Smooth muscle cell (in vitro differentiated cells): ENCODE data around the gene TAB3. TPM values are rescaled to one million over a fixed set of nuclear protein-coding genes. Genes with fewer than 3 reads are reported as not detected.

Experiments used
- DNase-seq: peaks from one replicate; lab custom pipeline; 2025; ENCODE audit not compliant: unreplicated experiment; lab: John Stamatoyannopoulos, UW
- H2AFZ ChIP-seq: fragments of 200-600 bp; sonication (generic); 2 replicates; pipeline ENCODE4 v1.6.0; 2016; ENCODE audit warnings: antibody characterized with exemption, low read depth, mild to moderate bottlenecking
- H3F3A ChIP-seq: fragments of 200-600 bp; sonication (generic); 2 replicates; pipeline ENCODE4 v1.6.0; 2017; ENCODE audit warnings: antibody characterized with exemption, low read depth
- H3K27ac ChIP-seq: fragments of 200-600 bp; sonication (generic); 2 replicates; pipeline ENCODE4 v1.5.1; 2016; ENCODE audit warnings: low read depth, mild to moderate bottlenecking
- H3K27me3 ChIP-seq: fragments of 200-600 bp; sonication (generic); 2 replicates; pipeline ENCODE4 v1.6.1; 2016; ENCODE audit warnings: low read depth, mild to moderate bottlenecking
- H3K36me3 ChIP-seq: fragments of 200-600 bp; sonication (generic); 2 replicates; pipeline ENCODE4 v1.5.1; 2016; ENCODE audit warnings: low read depth
- H3K4me1 ChIP-seq: fragments of 200-600 bp; sonication (generic); 2 replicates; pipeline ENCODE4 v1.5.1; 2016; ENCODE audit warnings: low read depth
- H3K4me2 ChIP-seq: fragments of 200-600 bp; sonication (generic); 2 replicates; pipeline ENCODE4 v1.6.0; 2016; ENCODE audit warnings: mild to moderate bottlenecking
- H3K4me3 ChIP-seq: fragments of 200-600 bp; sonication (generic); 2 replicates; pipeline ENCODE4 v1.5.1; 2016; ENCODE audit warnings: mild to moderate bottlenecking
- H3K79me2 ChIP-seq: fragments of 200-600 bp; sonication (generic); 2 replicates; pipeline ENCODE4 v1.6.0; 2016; ENCODE audit warnings: low read depth, mild to moderate bottlenecking
- H3K9ac ChIP-seq: fragments of 200-600 bp; sonication (generic); 2 replicates; pipeline ENCODE4 v1.6.0; 2016; ENCODE audit warnings: low read depth
- H3K9me3 ChIP-seq: fragments of 200-600 bp; sonication (generic); replicated peaks from 2 replicates; pipeline ENCODE4 v1.5.1; 2016; ENCODE audit warnings: low read depth
- H4K20me1 ChIP-seq: fragments of 200-600 bp; sonication (generic); 2 replicates; pipeline ENCODE4 v1.6.0; 2016; ENCODE audit warnings: low read depth
- WGBS: methylation state at CpG from one replicate; pipeline ENCODE4 v1.1.7; 2016; ENCODE audit warnings: low lambda C conversion rate; 5-methylcytosine and 5-hydroxymethylcytosine counted together
- polyA plus RNA-seq: library from polyadenylated mRNA; unstranded; fragments of >200 nt; fragmentation: Nextera tagmentation; extraction: Ambion mirVana; gene quantifications from 2 replicates; pipeline ENCODE4 v1.2.1, GENCODE V29; 2016
- total RNA-seq: library from RNA; depleted of rRNA; stranded (reverse); fragments of >200 nt; gene quantifications from 2 replicates; pipeline ENCODE4 v1.2.3, GENCODE V29; 2014
- TF ChIP-seq, protein P1 (sequence below): fragments of 200-600 bp; sonication (generic); IDR thresholded peaks from 2 replicates; pipeline ENCODE4 v1.5.1; 2017; ENCODE audit warnings: borderline replicate concordance, mild to moderate bottlenecking, antibody characterized with exemption; ENCODE audit not compliant: insufficient read depth, poor library complexity, severe bottlenecking

The TAB3 gene
- total and polyA plus RNA-seq, 2 experiments from 2014 or later, result 4.8 to 31.9 TPM

DNA sequence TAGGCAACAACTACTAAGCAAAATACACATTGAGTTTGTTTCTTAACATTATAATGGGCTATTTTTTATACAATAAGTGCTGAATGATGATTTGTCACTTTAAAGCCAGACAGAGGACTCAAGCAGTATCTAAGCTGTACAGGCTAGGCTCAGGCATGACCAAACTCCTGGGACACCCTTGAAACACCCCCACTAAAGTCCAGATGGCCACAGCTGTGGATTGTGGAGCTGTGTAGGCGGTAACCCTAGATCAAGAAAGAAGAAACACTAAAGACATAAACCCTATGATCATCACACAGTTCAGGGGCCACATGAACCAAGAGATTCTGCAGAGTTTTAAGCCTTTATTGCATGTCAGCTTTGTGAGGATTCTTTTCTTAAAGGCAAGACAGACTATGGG, 25.1 kb downstream of the TAB3 start:
- Histone ChIP-seq H3K4me1 (no peaks in the 10 kb centered on the region), H3K9ac (no peak overlapping the region), H4K20me1 (no peaks in the 10 kb centered on the region), H3K9me3 (no peaks in the 10 kb centered on the region), H3K27me3 (no peaks in the 10 kb centered on the region), H3K4me2 (peak overlapping the region; percentile 28), H3K27ac (peak overlapping the region; percentile 39), H3K4me3 (no peak overlapping the region), H3K79me2 (no peaks in the 10 kb centered on the region), H3F3A (no peaks in the 10 kb centered on the region), H2AFZ (no peak overlapping the region), H3K36me3 (peaks cover 4% of the 10 kb centered on the region)
- 40% methylated on average over 1 of the region's 1 CpG for WGBS
- DNase-seq, result no peak
- TF ChIP-seq, protein P1, sequence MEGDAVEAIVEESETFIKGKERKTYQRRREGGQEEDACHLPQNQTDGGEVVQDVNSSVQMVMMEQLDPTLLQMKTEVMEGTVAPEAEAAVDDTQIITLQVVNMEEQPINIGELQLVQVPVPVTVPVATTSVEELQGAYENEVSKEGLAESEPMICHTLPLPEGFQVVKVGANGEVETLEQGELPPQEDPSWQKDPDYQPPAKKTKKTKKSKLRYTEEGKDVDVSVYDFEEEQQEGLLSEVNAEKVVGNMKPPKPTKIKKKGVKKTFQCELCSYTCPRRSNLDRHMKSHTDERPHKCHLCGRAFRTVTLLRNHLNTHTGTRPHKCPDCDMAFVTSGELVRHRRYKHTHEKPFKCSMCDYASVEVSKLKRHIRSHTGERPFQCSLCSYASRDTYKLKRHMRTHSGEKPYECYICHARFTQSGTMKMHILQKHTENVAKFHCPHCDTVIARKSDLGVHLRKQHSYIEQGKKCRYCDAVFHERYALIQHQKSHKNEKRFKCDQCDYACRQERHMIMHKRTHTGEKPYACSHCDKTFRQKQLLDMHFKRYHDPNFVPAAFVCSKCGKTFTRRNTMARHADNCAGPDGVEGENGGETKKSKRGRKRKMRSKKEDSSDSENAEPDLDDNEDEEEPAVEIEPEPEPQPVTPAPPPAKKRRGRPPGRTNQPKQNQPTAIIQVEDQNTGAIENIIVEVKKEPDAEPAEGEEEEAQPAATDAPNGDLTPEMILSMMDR, result no peak

DNA sequence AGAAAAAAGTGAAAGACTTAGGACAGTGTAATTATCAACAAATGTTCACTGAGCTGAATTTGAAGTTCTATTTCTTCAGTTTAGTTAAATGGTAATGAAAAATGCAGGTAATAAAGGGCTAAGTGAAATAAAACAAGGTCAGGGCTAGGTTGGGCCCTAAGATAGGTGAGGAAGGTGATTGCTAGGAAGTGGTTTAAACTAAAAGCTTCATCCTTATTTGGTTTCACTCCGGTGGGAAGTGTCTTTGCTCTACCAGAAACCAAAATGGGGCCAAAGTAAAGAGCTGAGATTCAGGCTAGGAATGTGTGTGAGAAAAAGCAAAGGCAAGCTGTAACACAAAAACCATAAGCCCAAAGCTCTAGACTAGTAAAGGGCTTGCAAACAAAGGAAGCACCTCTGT, 31.0 kb downstream of the TAB3 start:
- WGBS, result 68% methylated on average over 1 of the region's 1 CpG
- Histone ChIP-seq H3K27me3 (no peaks in the 10 kb centered on the region), H3K36me3 (peaks cover 7% of the 10 kb centered on the region), H3F3A (no peaks in the 10 kb centered on the region), H3K4me3 (no peak overlapping the region), H3K27ac (no peak overlapping the region), H2AFZ (no peak overlapping the region), H3K4me2 (no peak overlapping the region), H3K79me2 (no peaks in the 10 kb centered on the region), H4K20me1 (no peaks in the 10 kb centered on the region), H3K4me1 (no peaks in the 10 kb centered on the region), H3K9me3 (no peaks in the 10 kb centered on the region), H3K9ac (no peak overlapping the region)
- no peak for DNase-seq
- TF ChIP-seq, protein P1, result no peak

DNA sequence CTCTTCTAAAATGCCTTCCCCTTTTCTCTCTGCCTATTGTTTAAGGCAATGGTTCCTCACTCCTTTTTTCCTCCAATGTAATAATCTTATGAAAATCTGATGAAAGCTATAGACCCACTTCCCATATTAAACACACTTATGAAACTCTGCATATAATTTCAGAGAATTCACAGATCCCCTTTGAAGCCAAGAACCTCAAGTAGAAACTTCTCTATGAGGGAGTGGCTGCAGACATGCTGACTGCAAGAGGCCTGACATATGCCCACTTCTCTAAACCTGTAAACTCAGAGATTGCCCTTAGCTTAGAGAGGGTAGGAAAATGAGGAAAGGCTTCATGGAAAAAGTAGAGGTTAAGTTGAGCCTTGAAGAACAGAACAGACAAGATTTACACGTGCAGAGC, 37.6 kb downstream of the TAB3 start:
- Histone ChIP-seq H3K27ac (no peak overlapping the region), H3K27me3 (no peaks in the 10 kb centered on the region), H3K9me3 (no peaks in the 10 kb centered on the region), H3K4me2 (no peak overlapping the region), H3F3A (no peaks in the 10 kb centered on the region), H3K4me3 (no peak overlapping the region), H3K9ac (no peak overlapping the region), H2AFZ (no peak overlapping the region), H3K36me3 (no peaks in the 10 kb centered on the region), H3K79me2 (no peaks in the 10 kb centered on the region), H4K20me1 (no peaks in the 10 kb centered on the region), H3K4me1 (no peaks in the 10 kb centered on the region)
- TF ChIP-seq, protein P1, result no peak
- DNase-seq, result no peak
- WGBS, result 61% methylated on average over 1 of the region's 1 CpG

DNA sequence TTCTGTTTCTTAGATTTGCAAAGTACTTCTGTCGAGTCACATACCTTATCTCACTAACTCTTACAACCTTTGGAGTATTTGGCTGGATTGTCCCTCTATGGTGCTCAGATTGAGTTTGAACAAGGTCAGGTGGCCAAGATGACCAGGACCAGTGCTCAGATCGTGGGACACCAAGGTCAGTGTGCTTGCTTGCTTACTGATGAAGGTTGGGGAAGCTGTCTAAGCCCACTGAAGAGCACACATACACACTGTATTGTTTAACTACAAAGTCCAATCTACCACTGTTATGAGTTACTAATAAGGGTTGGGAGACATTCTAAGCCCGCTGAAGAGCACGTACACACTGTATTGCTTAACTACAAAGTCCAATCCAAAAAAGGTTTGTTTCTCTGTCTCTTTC, 53.7 kb downstream of the TAB3 start:
- H2AFZ ChIP-seq, result no peak overlapping the region
- WGBS, result 86% methylated on average over 4 of the region's 4 CpGs
- no peak overlapping the region for H3K4me3 ChIP-seq
- no peak overlapping the region for H3K4me2 ChIP-seq
- H3K79me2 ChIP-seq, result no peaks in the 10 kb centered on the region
- H3K4me1 ChIP-seq, result no peaks in the 10 kb centered on the region
- TF ChIP-seq, protein P1, result no peak
- no peak for DNase-seq
- H3K27ac ChIP-seq, result no peak overlapping the region
- H3K27me3 ChIP-seq, result no peaks in the 10 kb centered on the region
- H3K9ac ChIP-seq, result no peak overlapping the region
- H3K9me3 ChIP-seq, result peaks cover 11% of the 10 kb centered on the region
- no peaks in the 10 kb centered on the region for H4K20me1 ChIP-seq
- peaks cover 8% of the 10 kb centered on the region for H3K36me3 ChIP-seq
- no peaks in the 10 kb centered on the region for H3F3A ChIP-seq
